HG03432 (cell line): ENCODE results near the gene STAB2.

Experiments used
- ATAC-seq: cut with Tn5 transposase; IDR thresholded peaks from one replicate; pipeline ENCODE4 v1.9.1; 2021; ENCODE audit warnings: mild to moderate bottlenecking, moderate library complexity; ENCODE audit not compliant: unreplicated experiment

STAB2 gene

DNA sequence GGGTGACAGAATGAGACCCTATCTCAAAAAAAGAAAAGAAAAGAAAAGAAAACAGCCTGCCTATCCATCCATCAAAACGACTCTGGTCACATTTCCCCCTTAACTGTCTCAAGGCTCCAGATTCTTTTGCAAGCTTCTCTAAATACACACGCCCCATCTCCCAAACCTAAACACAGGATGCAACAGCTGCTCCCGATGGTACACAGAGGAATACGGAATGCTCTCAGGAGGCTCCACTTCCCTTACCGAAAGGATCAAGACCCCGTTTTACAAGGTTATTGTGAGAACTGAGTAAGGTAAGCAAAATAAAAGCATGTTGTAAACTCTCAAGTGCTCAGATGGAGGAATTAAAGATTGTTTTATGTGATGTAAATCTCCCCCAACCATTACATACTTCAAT, 191.7 kb downstream of the STAB2 start:
- ATAC-seq, result no peak

DNA sequence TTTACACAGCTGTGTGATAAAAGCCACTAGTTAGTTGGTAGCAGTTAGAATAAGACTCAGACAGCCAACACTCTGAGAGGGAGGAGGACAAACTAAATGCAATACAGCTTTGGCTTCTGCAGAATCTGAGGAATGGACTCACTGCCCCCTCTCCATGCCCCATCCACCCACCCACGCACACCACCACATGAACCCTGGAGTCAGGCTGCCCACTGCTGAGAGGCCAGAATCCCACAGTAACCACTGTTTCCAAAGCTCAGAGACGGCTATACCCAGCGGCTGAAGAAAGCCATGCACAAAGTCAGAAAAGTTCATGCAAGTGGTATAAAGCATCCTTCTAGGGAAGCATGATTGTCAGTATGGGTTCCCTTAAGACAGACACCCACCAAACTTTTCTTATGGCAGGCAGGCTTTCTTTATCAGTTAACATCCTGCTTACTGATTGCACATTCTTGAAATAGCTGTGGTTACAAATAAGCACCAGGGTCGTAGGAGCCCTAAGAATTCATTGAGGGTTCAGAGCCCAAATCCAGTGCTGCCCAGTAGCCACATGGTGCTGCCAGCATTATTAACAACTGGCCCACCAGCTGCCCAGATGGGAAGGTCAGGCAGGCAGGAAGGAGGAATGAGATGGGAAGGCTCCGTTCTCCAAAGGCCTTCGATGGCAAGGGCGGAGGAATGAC, 192.5 kb downstream of the STAB2 start:
- ATAC-seq, result no peak

DNA sequence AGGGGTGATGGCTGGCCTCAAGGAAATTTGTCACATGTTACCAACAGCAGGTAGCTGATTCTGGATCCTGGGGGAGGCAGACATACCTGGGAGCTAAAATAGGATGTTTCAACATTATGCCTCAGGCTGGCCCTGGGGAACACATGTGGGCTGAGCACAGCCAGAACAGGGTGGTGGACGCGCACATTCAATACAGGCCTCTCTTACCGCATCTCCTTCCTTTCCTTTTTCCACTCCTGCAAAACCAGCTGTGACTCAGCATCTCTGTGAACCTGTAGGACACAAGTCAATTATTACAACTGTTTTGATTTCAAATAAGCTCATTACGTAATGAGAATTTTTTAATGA, 193.0 kb downstream of the STAB2 start:
- ATAC-seq, result no peak

DNA sequence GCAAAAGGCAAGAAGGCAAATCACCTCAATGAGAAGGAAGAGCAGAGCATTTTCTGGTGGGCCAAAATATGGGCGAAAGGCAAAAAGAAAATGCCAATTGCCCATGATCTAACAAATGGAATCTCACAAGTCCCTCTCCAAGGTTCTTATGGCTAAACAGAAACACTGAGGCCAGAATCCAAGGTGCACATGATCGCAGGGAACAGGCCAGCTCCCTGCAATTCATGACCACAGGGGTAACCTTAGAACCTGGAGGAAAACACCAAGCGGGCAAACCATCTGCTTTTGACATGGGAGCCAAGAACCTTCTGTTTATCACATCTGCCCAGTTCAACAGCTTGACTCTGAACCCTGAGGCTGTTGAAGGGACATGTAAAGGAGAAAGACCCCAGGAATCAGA, 193.9 kb downstream of the STAB2 start:
- ATAC-seq, result no peak

DNA sequence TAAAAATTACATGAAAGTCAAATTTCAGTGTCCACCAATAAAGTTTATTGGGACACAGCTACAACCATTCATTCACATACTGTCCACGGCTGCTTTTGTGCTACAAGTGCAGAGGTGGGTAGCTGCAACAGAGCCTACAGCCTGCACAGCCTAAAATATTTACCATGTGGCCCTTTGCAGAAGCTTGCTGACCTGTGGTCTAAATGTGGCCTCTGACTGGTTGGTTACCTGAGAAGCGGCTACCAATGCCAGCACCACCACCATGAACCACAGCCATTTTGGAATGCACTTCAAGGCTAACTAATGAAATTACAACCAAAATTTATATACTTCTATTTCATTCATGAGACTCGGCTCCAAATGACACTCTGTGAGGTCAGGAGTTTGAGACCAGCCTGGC, 195.3 kb downstream of the STAB2 start:
- no peak for ATAC-seq

DNA sequence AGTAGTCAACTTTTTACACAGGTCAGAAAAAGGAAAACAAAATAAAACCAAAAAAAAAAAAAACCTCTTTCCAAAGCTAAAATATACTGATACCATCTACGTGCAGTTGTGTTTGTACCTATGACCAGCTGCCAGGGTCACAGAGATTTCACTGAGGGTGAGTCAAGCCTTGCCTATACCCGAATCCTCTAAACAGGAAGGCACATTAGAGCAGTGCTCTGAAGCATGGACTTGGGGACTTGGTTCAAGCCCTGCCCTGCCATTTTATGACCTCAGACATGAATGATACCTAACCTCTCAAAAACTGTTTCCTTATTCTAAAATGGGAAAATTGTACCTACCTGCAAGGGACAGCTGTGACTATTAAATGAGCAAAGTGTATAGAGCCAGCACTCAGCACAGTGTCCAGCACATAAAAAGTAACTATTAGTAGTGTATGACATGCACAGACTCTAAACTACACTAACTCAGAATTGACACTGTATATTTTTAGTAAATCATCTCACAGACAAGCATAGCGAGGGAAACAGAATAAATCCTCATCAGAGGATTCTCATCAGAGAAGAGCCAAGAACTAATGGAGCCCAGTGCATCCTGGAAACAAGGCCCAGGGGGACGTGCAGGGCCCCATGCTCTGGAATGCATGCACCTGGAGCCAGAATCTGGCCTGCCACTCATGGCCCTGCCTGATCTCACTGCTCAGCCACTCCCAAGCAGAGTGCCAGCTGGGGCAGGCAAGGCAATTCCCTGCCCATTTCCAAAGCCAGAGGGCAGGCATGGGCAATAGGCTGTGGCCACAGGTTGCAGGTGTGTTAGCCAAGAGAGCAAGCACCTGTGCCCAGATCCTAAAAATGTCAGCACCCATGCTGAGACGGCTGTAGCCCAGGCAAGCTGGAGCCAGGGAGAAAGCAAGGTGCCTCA, 196.9 kb downstream of the STAB2 start:
- ATAC-seq, result no peak

DNA sequence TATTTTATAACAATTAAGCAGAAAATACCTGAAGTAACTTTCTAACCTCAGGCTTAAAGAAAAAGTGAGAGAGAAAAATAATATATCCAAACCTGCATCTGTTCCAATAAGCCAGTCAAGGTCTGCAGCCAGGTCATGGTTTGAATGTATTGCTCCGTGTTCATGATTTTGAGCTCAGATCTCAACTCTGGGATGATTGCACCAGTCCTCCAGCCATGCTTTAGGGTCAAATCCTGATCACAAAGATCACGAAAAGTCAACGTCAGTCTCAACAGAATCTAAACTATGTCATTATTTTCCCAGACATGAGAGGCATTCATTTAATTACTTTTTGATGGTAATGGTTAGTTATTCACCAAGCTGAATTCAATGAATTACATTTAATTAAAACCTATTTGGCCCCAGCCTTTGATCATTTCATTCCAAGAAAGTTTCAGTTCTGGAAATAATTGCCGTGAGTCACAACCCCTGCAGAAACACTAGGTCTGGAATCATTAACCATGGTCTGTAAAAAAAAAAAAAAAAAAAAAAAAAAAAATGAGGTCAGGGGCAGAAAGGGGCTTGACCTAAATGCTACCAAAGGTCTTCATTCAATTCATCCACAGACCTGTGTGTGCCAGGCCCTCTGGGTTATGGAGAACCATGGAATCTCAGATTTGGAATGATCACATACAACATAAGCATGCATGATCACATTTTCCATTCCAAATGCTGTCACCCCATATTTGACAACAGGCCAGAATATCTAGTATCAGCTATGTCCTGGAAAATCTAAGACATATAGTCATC, 198.4 kb downstream of the STAB2 start:
- ATAC-seq, result no peak

DNA sequence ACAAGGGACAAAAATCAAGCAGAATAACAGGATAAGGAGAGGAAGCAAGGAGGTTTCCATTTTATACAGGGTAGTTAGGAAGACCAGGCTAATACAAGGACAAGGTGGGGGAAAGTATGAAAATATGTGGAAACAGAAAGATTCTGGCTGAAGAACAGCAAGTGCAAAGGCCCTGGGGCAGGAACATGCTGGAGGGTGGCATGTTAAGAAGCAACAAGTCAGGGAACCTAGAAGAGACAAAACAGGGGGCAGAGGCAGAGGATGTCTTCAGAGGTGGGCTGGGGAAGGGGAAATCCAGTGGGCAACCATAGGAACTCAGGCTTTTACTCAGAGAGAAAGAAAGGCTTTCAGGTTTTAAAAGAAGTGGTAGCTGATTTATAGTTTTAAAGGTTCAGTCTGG, 199.1 kb downstream of the STAB2 start:
- ATAC-seq, result no peak

DNA sequence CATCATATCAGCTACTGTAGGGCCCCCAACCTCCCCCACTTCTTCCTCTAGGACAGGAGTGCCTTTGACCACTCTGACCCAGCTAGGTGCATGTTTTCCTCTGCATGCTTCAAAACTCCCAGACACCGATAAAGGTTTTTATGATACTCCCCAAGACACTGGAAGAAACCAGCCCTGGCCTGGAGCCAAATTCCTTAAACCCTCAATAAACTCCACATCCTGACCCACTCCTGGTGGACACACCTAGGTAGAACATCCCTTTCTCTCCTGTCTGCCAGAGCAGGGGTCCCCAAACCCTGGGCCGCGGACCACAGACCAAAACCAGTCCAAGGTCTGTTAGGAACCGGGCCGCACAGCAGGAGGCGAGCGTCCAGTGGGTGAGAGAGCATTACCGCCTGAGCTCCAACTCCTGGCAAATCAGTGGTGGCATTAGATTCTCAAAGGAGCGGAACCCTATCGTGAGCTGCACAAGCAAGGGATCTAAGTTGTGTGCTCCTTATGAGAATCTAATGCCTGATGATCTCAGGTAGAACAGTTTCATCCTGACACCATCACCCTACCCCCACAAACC, 204.4 kb downstream of the STAB2 start:
- ATAC-seq, result no peak

DNA sequence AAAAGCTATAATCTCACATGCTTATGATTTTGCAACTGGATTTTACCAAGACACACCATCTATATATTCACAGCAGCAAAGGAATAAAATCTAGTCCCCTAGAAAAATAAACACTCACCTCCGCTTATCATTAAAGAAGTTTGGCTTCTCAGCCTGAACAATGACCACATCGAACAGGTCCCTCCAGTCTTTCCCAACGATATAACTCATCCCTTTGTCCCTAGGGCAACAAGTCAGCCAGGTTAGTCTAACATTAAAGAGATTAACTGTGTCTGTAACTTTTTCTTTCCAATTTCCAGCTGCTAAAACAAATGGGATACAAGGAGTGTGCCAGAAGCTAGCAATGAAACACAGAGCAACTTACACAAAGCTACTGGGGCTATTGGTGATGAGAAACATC, 206.0 kb downstream of the STAB2 start:
- no peak for ATAC-seq

DNA sequence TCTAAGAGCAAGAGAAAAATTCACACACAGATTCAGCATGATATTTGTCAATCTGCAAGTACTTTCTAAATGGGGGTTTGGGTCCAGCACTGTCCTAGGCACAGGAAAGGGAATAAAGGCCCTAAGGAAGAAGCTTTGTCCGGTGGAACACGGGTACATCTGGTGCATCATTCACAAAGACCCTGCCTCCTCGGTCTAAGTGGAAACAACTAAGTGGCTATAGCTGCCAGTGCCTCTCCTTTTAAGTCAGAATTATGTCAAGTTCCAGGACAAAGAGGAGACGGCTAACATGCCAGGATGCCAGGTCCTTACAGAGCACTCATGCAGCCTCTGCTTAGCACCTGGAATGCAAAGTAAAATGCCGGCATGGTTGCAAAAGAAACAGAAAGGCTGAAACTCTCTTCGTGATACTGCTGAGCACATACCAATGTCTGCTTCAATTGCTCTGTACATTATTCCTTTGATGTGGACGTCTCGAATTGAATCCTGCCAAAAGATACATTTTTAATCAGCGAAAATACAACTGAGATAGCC, 206.5 kb downstream of the STAB2 start:
- no peak for ATAC-seq

DNA sequence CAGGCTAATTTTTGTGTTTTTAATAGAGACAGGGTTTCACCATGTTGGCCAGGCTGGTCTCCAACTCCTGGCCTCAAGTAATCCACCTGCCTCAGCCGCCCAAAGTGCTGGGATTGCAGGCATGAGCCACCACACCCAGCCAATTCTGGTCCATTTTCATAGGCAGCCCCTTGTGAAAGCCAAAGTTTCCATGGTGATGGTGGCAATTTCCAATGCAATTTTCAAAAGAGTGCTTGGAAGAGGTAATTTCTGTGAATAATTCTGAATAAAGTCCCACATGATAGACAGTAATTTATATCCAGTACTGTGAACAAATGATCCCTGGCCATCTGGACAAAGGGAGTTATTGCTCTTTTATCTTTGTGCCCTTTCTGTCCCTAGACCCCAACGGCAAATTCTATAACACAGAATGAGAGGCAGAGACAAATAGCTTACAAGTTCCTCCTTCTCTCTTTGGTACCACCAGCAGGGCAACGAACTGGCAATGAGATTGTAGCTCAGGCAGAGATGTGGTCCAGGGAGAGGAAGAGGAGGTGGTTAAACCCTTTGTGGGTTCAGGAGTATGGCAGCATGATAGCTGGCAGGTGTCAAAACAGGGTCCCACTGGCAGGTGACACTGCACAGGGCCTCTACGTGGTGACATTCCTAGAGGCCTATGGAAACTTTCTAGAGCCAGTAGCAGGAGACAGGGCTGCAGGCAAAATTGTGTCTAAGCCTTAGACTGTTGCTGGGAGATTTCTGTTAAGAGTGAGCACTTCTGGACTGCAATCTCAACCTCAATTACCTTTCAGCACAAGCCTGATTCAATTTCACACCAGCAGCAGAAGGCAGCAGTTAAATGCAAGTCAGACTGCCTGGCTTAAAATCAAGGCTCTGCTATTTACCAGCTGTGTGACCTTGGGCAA, 207.5 kb downstream of the STAB2 start:
- no peak for ATAC-seq

DNA sequence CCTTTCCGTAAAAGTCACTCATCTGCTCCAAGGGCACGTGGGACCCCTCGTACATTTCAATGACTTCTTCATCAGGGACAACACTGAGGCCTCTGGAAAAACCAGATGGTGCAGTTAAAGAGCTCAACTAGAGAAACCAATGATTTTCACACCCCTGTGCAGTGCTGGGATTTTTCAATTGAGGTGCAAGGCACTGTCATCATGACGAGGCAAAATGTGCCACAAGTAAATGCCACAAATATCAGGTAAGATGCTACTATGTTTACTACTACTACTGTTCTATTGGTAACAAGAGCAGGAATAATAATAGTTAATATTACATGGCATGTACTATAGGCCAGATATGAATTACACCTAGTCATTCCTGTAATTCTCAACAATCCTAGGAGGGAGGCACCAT, 211.5 kb downstream of the STAB2 start:
- ATAC-seq, result no peak

DNA sequence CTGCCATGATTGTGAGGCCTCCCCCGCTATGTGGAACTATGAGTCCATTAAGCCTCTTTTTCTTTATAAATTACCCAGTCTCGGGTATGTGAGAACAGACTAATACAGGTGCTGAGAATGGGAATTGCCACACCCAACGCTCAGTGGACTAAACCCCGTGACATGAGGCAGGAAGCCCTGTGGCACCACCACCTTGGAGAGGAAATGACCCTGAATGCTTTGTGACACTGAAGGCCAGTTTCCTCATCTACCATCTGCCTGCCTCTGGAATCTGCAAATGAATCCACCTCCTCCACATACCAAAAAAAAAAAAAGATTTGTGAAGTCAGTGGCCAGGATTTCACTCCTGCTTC, 212.4 kb downstream of the STAB2 start:
- no peak for ATAC-seq

DNA sequence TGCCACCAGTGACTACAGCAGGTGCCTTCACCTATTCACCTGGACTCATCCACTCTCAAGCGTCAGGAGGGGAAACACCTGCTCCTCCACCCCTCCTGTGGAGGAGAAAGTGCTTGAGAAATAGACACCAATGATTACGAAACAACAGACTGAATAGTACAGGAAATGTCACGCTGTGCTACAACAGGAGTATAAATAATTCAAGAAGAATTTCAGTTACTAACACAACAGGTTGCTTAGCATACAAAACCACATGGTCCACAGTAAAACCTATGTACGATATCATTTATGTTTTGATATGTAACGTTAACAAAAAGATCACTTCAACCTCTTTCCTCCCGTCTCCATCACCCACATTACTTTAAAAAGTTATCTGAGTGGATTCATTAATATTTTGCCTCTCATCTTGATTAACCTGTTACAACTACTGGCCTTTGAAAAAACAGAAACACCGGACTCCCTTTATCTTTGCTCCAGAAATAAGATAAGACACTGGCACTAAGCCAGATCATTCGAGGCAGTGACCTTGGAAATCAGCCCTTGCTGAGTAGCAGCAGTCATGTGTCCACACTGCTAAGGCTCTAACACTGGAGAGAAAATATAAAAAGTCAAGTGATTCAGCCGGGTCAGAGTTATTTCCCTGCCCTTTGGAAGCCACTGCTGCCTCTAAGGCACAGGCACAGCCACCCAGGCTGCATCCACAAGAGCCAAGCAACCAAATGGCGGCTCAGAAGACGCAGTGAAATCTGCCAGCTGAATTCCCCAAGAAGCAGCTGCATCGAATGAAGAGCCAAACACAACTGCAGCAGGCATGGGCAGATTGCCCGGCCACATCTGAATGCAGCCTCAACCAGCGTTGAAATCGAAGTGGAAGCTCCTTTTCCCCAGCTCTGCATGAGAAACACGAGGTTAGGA, 213.0 kb downstream of the STAB2 start:
- ATAC-seq, result no peak

DNA sequence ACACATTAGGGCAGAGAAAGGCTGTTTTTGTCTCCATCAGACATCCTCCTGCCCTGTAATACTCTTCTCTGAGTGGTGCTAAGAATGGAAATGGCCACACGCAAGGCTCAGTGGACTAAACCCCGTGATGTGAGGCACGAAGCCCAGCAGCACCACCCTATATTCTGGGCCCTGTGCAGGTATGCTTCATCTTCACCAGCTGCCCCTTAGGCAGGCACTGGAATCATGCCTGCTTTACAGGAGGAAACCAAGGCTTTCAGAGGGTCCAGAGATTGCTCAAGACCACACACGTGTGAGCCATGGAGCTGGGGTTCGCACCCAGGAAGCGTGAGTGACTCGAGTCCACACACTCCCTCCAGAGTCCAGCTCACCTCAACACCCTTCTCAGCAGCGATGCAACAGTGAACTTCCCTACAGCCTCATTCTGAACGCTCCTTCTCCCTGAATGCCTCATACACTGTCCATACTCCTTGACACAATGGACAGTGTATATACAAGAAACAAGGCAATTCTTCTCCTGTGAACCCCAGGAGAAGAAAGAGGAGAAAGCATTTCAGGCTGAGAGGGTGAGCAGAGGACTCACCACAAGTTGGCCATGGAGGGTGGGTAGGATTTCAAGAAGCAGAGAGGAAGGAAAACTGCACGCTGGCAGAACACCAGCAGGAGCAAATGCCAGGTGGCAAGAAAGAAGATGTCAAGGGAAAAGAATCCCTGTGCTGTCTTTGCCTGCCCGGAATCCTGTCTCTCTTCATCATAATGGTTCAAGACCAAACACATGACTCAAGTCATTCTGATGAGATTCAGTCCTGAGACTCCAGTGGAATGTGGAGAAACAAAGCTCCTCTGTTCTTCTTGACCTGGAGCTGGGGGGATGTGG, 214.9 kb downstream of the STAB2 start:
- ATAC-seq, result no peak

DNA sequence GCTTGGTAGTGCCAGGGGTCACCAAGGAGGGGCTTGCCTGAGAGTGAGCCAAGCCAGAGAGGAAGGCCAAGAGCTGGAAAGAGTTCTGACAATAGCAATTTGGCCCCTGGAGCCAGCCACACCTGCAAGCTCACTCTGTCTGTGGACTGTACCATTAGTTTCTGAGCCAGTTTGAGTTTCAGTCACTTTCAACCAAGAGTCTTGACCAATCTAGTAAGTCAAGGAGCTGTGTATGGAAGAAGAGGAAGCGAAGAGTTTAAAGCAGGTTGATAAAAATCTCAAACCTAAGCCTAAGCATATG, 215.5 kb downstream of the STAB2 start:
- ATAC-seq, result no peak

DNA sequence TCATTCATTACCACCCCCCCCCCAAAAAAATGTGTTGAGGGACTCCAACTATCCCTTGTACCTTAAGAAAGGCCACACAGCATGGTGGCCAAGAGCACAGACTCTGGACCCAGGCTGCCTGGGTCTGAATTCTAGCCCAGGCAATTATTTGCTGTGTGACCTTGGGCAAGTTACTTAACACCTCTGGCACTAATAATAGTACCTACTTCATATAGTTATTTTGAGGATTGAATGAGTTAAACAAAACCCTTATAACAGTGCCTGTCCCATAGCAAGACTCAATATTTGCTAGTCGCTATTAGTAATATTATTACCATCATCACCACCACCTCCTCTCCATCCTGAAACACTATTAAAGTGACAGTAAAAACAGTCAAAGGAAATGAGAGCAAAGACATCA, 216.8 kb downstream of the STAB2 start:
- no peak for ATAC-seq
